ENCODE results near the gene KRTAP22-2. TPM values are rescaled to one million over a fixed set of nuclear protein-coding genes. Genes with fewer than 3 reads are reported as not detected.

KRTAP22-2 gene
- total RNA-seq, 1 experiment from 2014 or later = not detected

DNA sequence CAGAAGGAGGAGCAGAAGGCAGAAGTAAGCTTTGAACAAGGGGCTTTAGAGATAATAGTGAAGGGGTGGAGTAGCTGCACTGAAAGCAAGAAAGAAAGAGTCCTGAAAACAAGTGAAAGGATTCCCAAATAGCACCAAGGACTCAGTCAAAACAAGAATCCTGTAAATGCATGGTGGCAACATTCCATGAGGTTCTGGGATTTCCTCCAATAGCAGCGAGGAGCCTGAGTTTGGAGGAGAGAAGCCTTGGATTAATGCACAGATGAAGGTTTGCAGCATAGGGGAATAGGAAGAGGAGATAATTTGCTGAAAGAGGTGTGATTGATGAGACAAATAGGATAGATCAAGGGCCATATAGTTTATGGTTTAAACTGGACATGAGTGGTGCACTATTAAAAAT, 10.9 kb downstream of the KRTAP22-2 start:
- H3K9me3 ChIP-seq (ENCODE audit: control insufficient read depth, low read depth, low read length) = no peaks in the 10 kb centered on the region
- no peak overlapping the region for H3K4ac ChIP-seq (ENCODE audit: low read depth, low read length)
- H4K91ac ChIP-seq (ENCODE audit: insufficient read length, low read depth, low read length) = no peak overlapping the region
- H3K4me2 ChIP-seq (ENCODE audit: insufficient read depth, insufficient read length, low read length) = no peak overlapping the region
- no peak overlapping the region for H3T11ph ChIP-seq (ENCODE audit: low read length)
- no peak overlapping the region for H4K8ac ChIP-seq (replicated peaks; ENCODE audit: insufficient read length, low read depth, low read length)
- no peaks in the 10 kb centered on the region for H3K4me1 ChIP-seq (ENCODE audit: insufficient read depth, low read length)
- H2AFZ ChIP-seq (ENCODE audit: low read length) = no peak overlapping the region
- no peaks in the 10 kb centered on the region for H3K4me1 Mint-ChIP-seq
- no peak overlapping the region for H2BK5ac ChIP-seq (ENCODE audit: insufficient read length, low read length)
- no peak overlapping the region for H3K27ac ChIP-seq (ENCODE audit: insufficient read length, low read depth, low read length)
- no peaks in the 10 kb centered on the region for H3K79me2 ChIP-seq (ENCODE audit: insufficient read depth, low read length)
- H3K36me3 Mint-ChIP-seq (ENCODE audit: insufficient read depth in 1 of 3, low read depth in 3 of 3) = peaks cover 0 to 13% (median 0%) of the 10 kb centered on the region in 3 experiments; a peak in 2 of 7 replicates
- no peak overlapping the region for H3K14ac ChIP-seq (ENCODE audit: insufficient read depth, low read length)
- DNase-seq = no peak
- H2AK5ac ChIP-seq (ENCODE audit: insufficient read length, low read length) = no peak overlapping the region
- H3K27me3 ChIP-seq (ENCODE audit: insufficient read depth, low read length) = no peaks in the 10 kb centered on the region
- H2BK12ac ChIP-seq (ENCODE audit: insufficient read length, low read depth, low read length) = no peak overlapping the region
- no peak overlapping the region for H2BK15ac ChIP-seq (ENCODE audit: low read depth, low read length)
- no CpG with 5 or more reads among the region's 1 CpG for WGBS (ENCODE audit: extremely low coverage, insufficient read length, low lambda C conversion rate)
- no peak overlapping the region for H2BK20ac ChIP-seq (ENCODE audit: low read depth, low read length, poor library complexity, severe bottlenecking)
- no peak overlapping the region for H3K4me3 Mint-ChIP-seq
- H3K56ac ChIP-seq (ENCODE audit: insufficient read length, low read depth, low read length) = no peak overlapping the region
- H3K9me3 Mint-ChIP-seq = peaks cover 0 to 3% of the 10 kb centered on the region in 2 experiments; a peak in 1 of 5 replicates
- no peak overlapping the region for H3K9ac ChIP-seq (ENCODE audit: extremely low read depth, insufficient read length, low read length)
- H3K27ac Mint-ChIP-seq = no peak overlapping the region
- H4K20me1 ChIP-seq (ENCODE audit: control insufficient read depth, insufficient read depth, insufficient read length) = no peaks in the 10 kb centered on the region
- no peak overlapping the region for H2BK120ac ChIP-seq (ENCODE audit: low read depth, low read length, poor library complexity, severe bottlenecking)
- H4K5ac ChIP-seq (ENCODE audit: insufficient read length, low read depth, low read length) = no peak overlapping the region
- TF ChIP-seq, protein P1, sequence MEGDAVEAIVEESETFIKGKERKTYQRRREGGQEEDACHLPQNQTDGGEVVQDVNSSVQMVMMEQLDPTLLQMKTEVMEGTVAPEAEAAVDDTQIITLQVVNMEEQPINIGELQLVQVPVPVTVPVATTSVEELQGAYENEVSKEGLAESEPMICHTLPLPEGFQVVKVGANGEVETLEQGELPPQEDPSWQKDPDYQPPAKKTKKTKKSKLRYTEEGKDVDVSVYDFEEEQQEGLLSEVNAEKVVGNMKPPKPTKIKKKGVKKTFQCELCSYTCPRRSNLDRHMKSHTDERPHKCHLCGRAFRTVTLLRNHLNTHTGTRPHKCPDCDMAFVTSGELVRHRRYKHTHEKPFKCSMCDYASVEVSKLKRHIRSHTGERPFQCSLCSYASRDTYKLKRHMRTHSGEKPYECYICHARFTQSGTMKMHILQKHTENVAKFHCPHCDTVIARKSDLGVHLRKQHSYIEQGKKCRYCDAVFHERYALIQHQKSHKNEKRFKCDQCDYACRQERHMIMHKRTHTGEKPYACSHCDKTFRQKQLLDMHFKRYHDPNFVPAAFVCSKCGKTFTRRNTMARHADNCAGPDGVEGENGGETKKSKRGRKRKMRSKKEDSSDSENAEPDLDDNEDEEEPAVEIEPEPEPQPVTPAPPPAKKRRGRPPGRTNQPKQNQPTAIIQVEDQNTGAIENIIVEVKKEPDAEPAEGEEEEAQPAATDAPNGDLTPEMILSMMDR (conservative IDR thresholded peaks at IDR 0.05) = no peak
- H3K23ac ChIP-seq (ENCODE audit: insufficient read length, low read depth, low read length) = no peak overlapping the region
- no peak overlapping the region for H3K18ac ChIP-seq (ENCODE audit: insufficient read length, low read depth, low read length)
- no peaks in the 10 kb centered on the region for H3K23me2 ChIP-seq (ENCODE audit: insufficient read length, low read depth, low read length, poor library complexity, severe bottlenecking)
- no peaks in the 10 kb centered on the region for H3K79me1 ChIP-seq (ENCODE audit: insufficient read depth, low read depth, low read length, poor library complexity, severe bottlenecking)
- no peaks in the 10 kb centered on the region; the same call in 1 of the 2 replicates for H3K27me3 Mint-ChIP-seq (ENCODE audit: low read depth)

Measured in H9 (cell line).